OCI-LY3 (cell line): Measurements from ENCODE around the gene GAGE12J.

Experiments
- CTCF ChIP-seq: fragments of 200-600, 300-600 bp; sonication (generic); IDR thresholded peaks from 2 replicates; pipeline ENCODE4 v1.5.1; 2014; ENCODE audit warnings: antibody characterized with exemption, low read length, low read depth
- EZH2phosphoT487 ChIP-seq: fragments of 200-600 bp; shearing (Covaris generic); IDR thresholded peaks from 2 replicates; pipeline ENCODE4 v1.6.1; 2018; ENCODE audit warnings: antibody characterized with exemption, mixed run types, low read depth

- no peak for TF ChIP-seq CTCF
- no peak for TF ChIP-seq EZH2phosphoT487
Measured at GRCh38 chrX:49276671-49277534, 44.9 kb upstream of the GAGE12J start.
